HCT116 (cell line): ENCODE data around the gene SLCO4A1. TPM values are rescaled to one million over a fixed set of nuclear protein-coding genes. Genes with fewer than 3 reads are reported as not detected.

Experiments used
- ATAC-seq: fragments of 200-7000 bp; cut with Tn5 transposase; 2 replicates; pipeline ENCODE4 v1.9.1; 2020; ENCODE audit warnings: mild to moderate bottlenecking, moderate library complexity
- BruUV-seq: library from RNA; stranded (reverse); fragments of 400-500 nt; replicated peaks from 2 replicates; lab custom pipeline; 2021; lab: Mats Ljungman, UMichigan
- CTCF ChIA-PET: fragments of 300-600 bp; sonication (Branson Sonifier 250); formaldehyde crosslinking; loops from one replicate; lab custom pipeline; 2021; ENCODE audit warnings: antibody characterized with exemption; lab: Charles Lee
- POLR2A ChIA-PET: fragments of 300-600, 350-600 bp; sonication (Branson Sonifier 250); formaldehyde crosslinking; loops from one replicate; lab custom pipeline; 2021; ENCODE audit warnings: antibody characterized with exemption; lab: Charles Lee
- RAD21 ChIA-PET, 2 experiments: fragments of 300-600 bp; sonication (Branson Sonifier 250); formaldehyde crosslinking; loops; one replicate each; lab custom pipeline; 2023; ENCODE audit warnings: low total read pairs in 2 of 2; ENCODE audit not compliant: uncharacterized antibody in 2 of 2, unreplicated experiment in 2 of 2, low non-redundant PET in 1 of 2; lab: Charles Lee
- DNase-seq: peaks from one replicate; pipeline ENCODE4 v3.0.0-alpha.2; 2010; ENCODE audit warnings: low read depth, low spot score
- H2AFZ ChIP-seq: fragments of 200-600 bp; shearing (Covaris generic), sonication (generic); 2 replicates; pipeline ENCODE4 v1.6.1; 2017; ENCODE audit warnings: low read depth, mixed run types, mixed read lengths, antibody characterized with exemption, low read length; ENCODE audit not compliant: poor library complexity, severe bottlenecking
- H3K27ac ChIP-seq: 2 replicates; pipeline ENCODE4 v1.5.1; 2012; ENCODE audit warnings: low read depth, low read length
- H3K27me3 ChIP-seq: fragments of 200-600 bp; sonication (generic); 2 replicates; pipeline ENCODE4 v1.6.1; 2016; ENCODE audit warnings: mixed run types, low read length, mixed read lengths; ENCODE audit not compliant: insufficient read depth
- H3K36me3 ChIP-seq, 2 experiments: fragments of 200-500 bp in 1 of 2; fragments of 200-600 bp in 1 of 2; sonication (Bioruptor generic) in 1 of 2; sonication (generic) in 1 of 2; 2 replicates each; pipeline versions ENCODE4 v1.5.1 to v1.6.1; 2014 to 2016; ENCODE audit warnings: low read length in 2 of 2, inconsistent platforms in 1 of 2, mixed read lengths in 1 of 2, mixed run types in 1 of 2; ENCODE audit not compliant: insufficient read depth in 2 of 2, control insufficient read depth in 1 of 2
- H3K4me1 ChIP-seq, 2 experiments: fragments of 200-600 bp in 1 of 2; sonication (generic) in 1 of 2; 2 replicates each; pipeline versions ENCODE4 v1.5.1 to v1.6.1; 2012 to 2017; ENCODE audit warnings: low read length in 2 of 2, inconsistent platforms in 1 of 2, mild to moderate bottlenecking in 1 of 2, mixed read lengths in 1 of 2, mixed run types in 1 of 2, moderate library complexity in 1 of 2; ENCODE audit not compliant: insufficient read depth in 2 of 2, control insufficient read depth in 1 of 2
- H3K4me2 ChIP-seq: fragments of 200-600 bp; sonication (generic); 2 replicates; pipeline ENCODE4 v1.6.1; 2017; ENCODE audit warnings: mixed run types, low read length, mixed read lengths
- H3K4me3 ChIP-seq, 2 experiments: fragments of 200-600 bp in 1 of 2; sonication (generic) in 1 of 2; replicated peaks in 1 of 2; 2 replicates each; pipeline ENCODE4 v1.5.1; 2011 to 2016; ENCODE audit warnings: low read length in 2 of 2, control low read depth in 1 of 2, low read depth in 1 of 2, mild to moderate bottlenecking in 1 of 2, mixed read lengths in 1 of 2, mixed run types in 1 of 2
- H3K79me2 ChIP-seq: fragments of 200-600 bp; sonication (generic); 2 replicates; pipeline ENCODE4 v1.6.1; 2017; ENCODE audit warnings: mild to moderate bottlenecking, mixed run types, low read length, moderate library complexity, mixed read lengths; ENCODE audit not compliant: insufficient read depth
- H3K9ac ChIP-seq: fragments of 200-600 bp; sonication (generic); 2 replicates; pipeline ENCODE4 v1.6.1; 2016; ENCODE audit warnings: low read length, mixed read lengths
- H3K9me2 ChIP-seq: fragments of 200-600 bp; sonication (generic), shearing (Covaris generic); 2 replicates; pipeline ENCODE4 v1.6.1; 2017; ENCODE audit warnings: mixed run types, mild to moderate bottlenecking, moderate library complexity; ENCODE audit not compliant: insufficient read depth
- H3K9me3 ChIP-seq, 2 experiments: fragments of 200-500 bp in 1 of 2; fragments of 200-600 bp in 1 of 2; sonication (Bioruptor generic) in 1 of 2; sonication (generic) in 1 of 2; 2 replicates each; pipeline ENCODE4 v1.6.1; 2014 to 2017; ENCODE audit warnings: low read length in 2 of 2, mixed read lengths in 2 of 2, inconsistent platforms in 1 of 2, low read depth in 1 of 2, mild to moderate bottlenecking in 1 of 2, mixed run types in 1 of 2, moderate library complexity in 1 of 2; ENCODE audit not compliant: control insufficient read depth in 1 of 2, insufficient read depth in 1 of 2
- H4K20me1 ChIP-seq: fragments of 200-600 bp; sonication (generic), shearing (Covaris generic); 2 replicates; pipeline ENCODE4 v1.6.1; 2017; ENCODE audit warnings: mixed run types, mild to moderate bottlenecking, moderate library complexity; ENCODE audit not compliant: insufficient read depth
- CBX3 ChIP-seq: IDR thresholded peaks from 2 replicates; pipeline ENCODE4 v1.6.1; 2012; ENCODE audit warnings: low read depth
- EGR1 ChIP-seq: IDR thresholded peaks from 2 replicates; pipeline ENCODE4 v1.6.1; 2012; ENCODE audit warnings: low read depth
- ELF1 ChIP-seq: IDR thresholded peaks from 2 replicates; pipeline ENCODE4 v1.6.1; 2012; ENCODE audit warnings: low read depth, borderline replicate concordance
- EZH2 ChIP-seq: fragments of 200-600 bp; sonication (generic); IDR thresholded peaks from 2 replicates; pipeline ENCODE4 v1.6.1; 2017; ENCODE audit warnings: antibody characterized with exemption, mixed run types
- EZH2phosphoT487 ChIP-seq: fragments of 200-600 bp; IDR thresholded peaks from 2 replicates; pipeline ENCODE4 v1.6.1; 2018; ENCODE audit warnings: antibody characterized with exemption, borderline replicate concordance
- JUND ChIP-seq: IDR thresholded peaks from 2 replicates; pipeline ENCODE4 v1.6.1; 2012
- POLR2A ChIP-seq: IDR thresholded peaks from 2 replicates; pipeline ENCODE4 v1.7.0; 2011; ENCODE audit warnings: borderline replicate concordance; ENCODE audit not compliant: insufficient read depth, insufficient read length; ENCODE audit errors: extremely low read depth
- SIN3A ChIP-seq: IDR thresholded peaks from 2 replicates; pipeline ENCODE4 v1.6.1; 2012; ENCODE audit warnings: low read depth
- SP1 ChIP-seq: IDR thresholded peaks from 2 replicates; pipeline ENCODE4 v1.6.1; 2012; ENCODE audit warnings: low read depth
- SRF ChIP-seq: IDR thresholded peaks from 2 replicates; pipeline ENCODE4 v1.6.1; 2012; ENCODE audit warnings: low read depth
- TCF7L2 ChIP-seq: IDR thresholded peaks from 2 replicates; pipeline ENCODE4 v1.7.0; 2011; ENCODE audit warnings: borderline replicate concordance, inconsistent platforms; ENCODE audit not compliant: insufficient read depth, insufficient read length; ENCODE audit errors: extremely low read depth
- YY1 ChIP-seq: IDR thresholded peaks from 2 replicates; pipeline ENCODE4 v1.6.1; 2011; ENCODE audit warnings: low read length, low read depth, moderate library complexity, mild to moderate bottlenecking; ENCODE audit not compliant: insufficient replicate concordance; ENCODE audit errors: extremely low read depth
- ZFX ChIP-seq: fragments of 450-650 bp; IDR thresholded peaks from 2 replicates; pipeline ENCODE4 v1.6.1; 2017
- intact Hi-C: fragments of 100-400 bp; cut with micrococcal nuclease; formaldehyde crosslinking; loops from 2 replicates; pipeline ENCODE4 v1.10.0; 2022
- total RNA-seq: library from RNA; stranded (reverse); gene quantifications from one replicate; pipeline ENCODE4 v1.2.1, GENCODE V29; 2021; ENCODE audit not compliant: unreplicated experiment
- TF ChIP-seq, protein P1 (sequence below), 3 experiments: fragments of 200-600 bp in 1 of 3; sonication (generic) in 1 of 3; IDR thresholded peaks in 2 of 3; conservative IDR thresholded peaks in 1 of 3; 2 replicates each; pipeline ENCODE4 v1.5.1; 2012 to 2017; ENCODE audit warnings: low read depth in 2 of 3, low read length in 2 of 3, antibody characterized with exemption in 1 of 3, borderline replicate concordance in 1 of 3, control low read depth in 1 of 3, mild to moderate bottlenecking in 1 of 3, mixed read lengths in 1 of 3, mixed run types in 1 of 3, moderate library complexity in 1 of 3; ENCODE audit not compliant: insufficient read depth in 1 of 3
- TF ChIP-seq, protein P2 (sequence below): IDR thresholded peaks from 2 replicates; pipeline ENCODE4 v1.6.1; 2012

Gene SLCO4A1
- total RNA-seq, 1 experiment from 2014 or later = 107 TPM

DNA sequence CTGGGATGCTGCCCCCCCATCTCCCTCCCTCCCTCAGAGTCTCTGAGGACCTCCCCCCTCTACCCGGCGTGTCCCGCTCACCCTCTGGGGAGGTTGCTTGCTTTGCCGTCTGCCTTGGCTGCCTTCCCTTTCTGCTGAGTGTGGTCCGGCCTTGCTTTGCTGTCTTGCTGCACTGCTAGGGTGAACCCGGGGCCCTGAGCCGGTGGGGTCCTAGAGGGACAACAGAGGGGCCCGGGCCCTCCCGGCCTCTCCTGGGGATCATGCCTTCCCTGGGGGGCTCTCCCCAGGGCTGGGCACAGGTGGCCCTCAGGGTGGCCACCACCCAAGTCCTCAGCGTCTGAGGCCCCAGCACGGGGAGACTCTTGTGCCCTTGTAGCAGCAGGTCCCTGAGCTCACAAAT lies 19.3 kb downstream of the SLCO4A1 start:
- ChIA-PET CTCF (no interaction called here), RAD21 (no interaction called here), POLR2A (no interaction called here)
- Histone ChIP-seq H2AFZ (no peak overlapping the region), H3K36me3 (peaks cover 43 to 50% of the 10 kb centered on the region in 2 experiments; a peak in 3 of 4 replicates), H3K27ac (no peak overlapping the region; the same call in 1 of the 2 replicates), H3K9me2 (no peaks in the 10 kb centered on the region), H3K4me1 (peaks cover 4 to 13% of the 10 kb centered on the region in 2 experiments; a peak in 2 of 4 replicates), H3K79me2 (peaks cover 40% of the 10 kb centered on the region; the same call in 1 of the 2 replicates), H4K20me1 (no peaks in the 10 kb centered on the region), H3K27me3 (no peaks in the 10 kb centered on the region), H3K4me2 (no peak overlapping the region), H3K9ac (no peak overlapping the region), H3K4me3 (no peak overlapping the region), H3K9me3 (no peaks in the 10 kb centered on the region)
- intact Hi-C loops = no loop called here
- ATAC-seq (no peak), DNase-seq (no peak)
- TF ChIP-seq CBX3 = no peak
- TF ChIP-seq JUND = no peak
- TF ChIP-seq SP1 = no peak
- TF ChIP-seq SRF = no peak
- TF ChIP-seq EZH2phosphoT487 = no peak
- TF ChIP-seq ZFX = no peak
- TF ChIP-seq EGR1 = no peak
- TF ChIP-seq, protein P1, sequence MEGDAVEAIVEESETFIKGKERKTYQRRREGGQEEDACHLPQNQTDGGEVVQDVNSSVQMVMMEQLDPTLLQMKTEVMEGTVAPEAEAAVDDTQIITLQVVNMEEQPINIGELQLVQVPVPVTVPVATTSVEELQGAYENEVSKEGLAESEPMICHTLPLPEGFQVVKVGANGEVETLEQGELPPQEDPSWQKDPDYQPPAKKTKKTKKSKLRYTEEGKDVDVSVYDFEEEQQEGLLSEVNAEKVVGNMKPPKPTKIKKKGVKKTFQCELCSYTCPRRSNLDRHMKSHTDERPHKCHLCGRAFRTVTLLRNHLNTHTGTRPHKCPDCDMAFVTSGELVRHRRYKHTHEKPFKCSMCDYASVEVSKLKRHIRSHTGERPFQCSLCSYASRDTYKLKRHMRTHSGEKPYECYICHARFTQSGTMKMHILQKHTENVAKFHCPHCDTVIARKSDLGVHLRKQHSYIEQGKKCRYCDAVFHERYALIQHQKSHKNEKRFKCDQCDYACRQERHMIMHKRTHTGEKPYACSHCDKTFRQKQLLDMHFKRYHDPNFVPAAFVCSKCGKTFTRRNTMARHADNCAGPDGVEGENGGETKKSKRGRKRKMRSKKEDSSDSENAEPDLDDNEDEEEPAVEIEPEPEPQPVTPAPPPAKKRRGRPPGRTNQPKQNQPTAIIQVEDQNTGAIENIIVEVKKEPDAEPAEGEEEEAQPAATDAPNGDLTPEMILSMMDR (IDR thresholded peaks at IDR 0.05 in 2 of 3, conservative IDR thresholded peaks at IDR 0.05 in 1 of 3; ENCODE audit: borderline replicate concordance in 1 of 3, insufficient read depth in 1 of 3, low read depth in 2 of 3, low read length in 2 of 3) = no peak
- no peak for TF ChIP-seq SIN3A
- no TSS peak for BruUV-seq

DNA sequence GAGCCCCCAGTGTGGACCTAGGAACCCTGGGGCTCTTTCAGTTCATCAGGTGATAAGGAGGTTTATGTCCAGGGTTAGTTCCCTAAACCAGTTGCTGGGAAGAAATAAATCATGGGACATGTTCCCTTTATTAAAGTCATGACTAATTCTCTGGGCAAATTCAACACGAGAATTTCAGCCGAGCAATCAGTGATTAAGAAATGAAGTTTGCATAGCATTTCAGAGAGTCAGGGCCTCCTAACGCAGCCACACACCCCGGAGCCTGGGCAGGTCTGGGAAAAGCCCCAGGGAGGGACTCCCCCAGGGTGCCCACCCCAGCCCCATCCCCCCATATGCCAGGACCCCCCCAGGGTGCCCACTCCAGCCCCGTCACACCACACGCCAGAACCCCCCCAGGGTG lies 20.1 kb downstream of the SLCO4A1 start:
- ATAC-seq (no peak), DNase-seq (no peak)
- no peaks in the 10 kb centered on the region for H4K20me1 ChIP-seq
- no peak overlapping the region for H3K4me2 ChIP-seq
- no peaks in the 10 kb centered on the region for H3K9me3 ChIP-seq
- intact Hi-C loops = no loop called here
- peaks cover 32% of the 10 kb centered on the region; the same call in 1 of the 2 replicates for H3K79me2 ChIP-seq
- peaks cover 36 to 48% of the 10 kb centered on the region in 2 experiments; a peak in 3 of 4 replicates for H3K36me3 ChIP-seq
- no peaks in the 10 kb centered on the region for H3K9me2 ChIP-seq
- BruUV-seq = no TSS peak
- CTCF ChIA-PET = interaction anchor here (2.0 kb wide), 1 partner anchor 129 kb away, joined by 5 read pairs; no protein-coding TSS in a partner anchor
- H3K27me3 ChIP-seq = no peaks in the 10 kb centered on the region
- H3K27ac ChIP-seq = no peak overlapping the region
- RAD21 ChIA-PET = no interaction called here
- peaks cover 6 to 19% of the 10 kb centered on the region in 2 experiments; a peak in 2 of 4 replicates for H3K4me1 ChIP-seq
- POLR2A ChIA-PET = no interaction called here
- no peak overlapping the region for H2AFZ ChIP-seq
- no peak overlapping the region for H3K4me3 ChIP-seq
- H3K9ac ChIP-seq = no peak overlapping the region
- no peak for TF ChIP-seq YY1
- no peak for TF ChIP-seq EZH2
- no peak for TF ChIP-seq POLR2A
- no peak for TF ChIP-seq TCF7L2
- no peak for TF ChIP-seq SRF
- TF ChIP-seq, protein P2, sequence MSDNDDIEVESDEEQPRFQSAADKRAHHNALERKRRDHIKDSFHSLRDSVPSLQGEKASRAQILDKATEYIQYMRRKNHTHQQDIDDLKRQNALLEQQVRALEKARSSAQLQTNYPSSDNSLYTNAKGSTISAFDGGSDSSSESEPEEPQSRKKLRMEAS = no peak
- TF ChIP-seq, protein P1 (IDR thresholded peaks at IDR 0.05 in 2 of 3, conservative IDR thresholded peaks at IDR 0.05 in 1 of 3; ENCODE audit: borderline replicate concordance in 1 of 3, insufficient read depth in 1 of 3, low read depth in 2 of 3, low read length in 2 of 3) = no peak
- TF ChIP-seq ELF1 = no peak
